ENCODE measurements around the gene RADIL.

RADIL gene

DNA sequence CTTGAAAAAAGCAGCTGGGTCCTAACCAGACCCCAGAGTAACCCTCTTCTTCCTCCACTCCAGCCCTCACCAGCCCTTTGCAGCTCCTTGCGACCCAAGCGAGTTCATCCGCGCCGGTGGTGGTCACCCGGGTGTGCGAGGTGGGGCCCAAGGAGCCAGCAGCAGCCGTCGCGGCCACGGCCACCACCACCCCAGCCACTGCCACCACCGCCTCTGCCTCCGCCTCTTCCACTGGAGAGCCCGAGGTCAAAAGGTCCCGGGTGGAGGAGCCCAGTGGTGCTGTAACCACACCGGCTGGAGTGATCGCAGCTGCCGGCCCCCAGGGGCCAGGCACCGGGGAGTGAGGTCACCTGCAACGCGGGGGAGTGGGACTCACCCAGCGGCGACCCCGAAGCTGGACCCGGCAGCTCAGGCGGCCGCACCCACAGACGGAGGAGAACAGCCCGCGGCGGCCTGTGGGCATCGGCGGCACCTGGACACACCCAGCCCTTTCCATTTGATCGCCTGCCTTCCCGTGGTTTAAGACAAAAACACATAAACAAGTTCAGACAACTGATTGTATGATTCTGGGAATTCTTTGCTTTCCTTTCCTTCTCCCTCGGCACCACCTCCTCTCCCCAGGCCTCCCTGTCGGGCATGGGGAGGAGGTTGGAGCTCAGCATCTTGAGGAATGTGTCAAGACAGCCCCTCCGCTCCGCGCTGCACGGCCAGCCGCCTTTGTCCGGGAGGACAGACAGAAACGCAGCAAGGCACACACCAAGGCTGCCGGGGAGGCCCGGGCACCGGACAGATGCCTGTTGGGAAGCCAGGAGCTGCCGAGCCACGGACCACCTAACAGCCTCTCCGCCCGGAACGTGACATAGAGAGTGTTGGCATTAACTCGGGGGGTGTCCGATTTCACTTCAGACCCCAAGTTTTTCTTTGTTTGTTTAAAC lies 121.1 kb downstream of the RADIL start:
- in situ Hi-C loops (cut with MboI; ENCODE audit: low sequenced_read_pairs), result loop anchor here (25.0 kb wide), 1 partner anchor 125 kb away; no protein-coding TSS in a partner anchor

DNA sequence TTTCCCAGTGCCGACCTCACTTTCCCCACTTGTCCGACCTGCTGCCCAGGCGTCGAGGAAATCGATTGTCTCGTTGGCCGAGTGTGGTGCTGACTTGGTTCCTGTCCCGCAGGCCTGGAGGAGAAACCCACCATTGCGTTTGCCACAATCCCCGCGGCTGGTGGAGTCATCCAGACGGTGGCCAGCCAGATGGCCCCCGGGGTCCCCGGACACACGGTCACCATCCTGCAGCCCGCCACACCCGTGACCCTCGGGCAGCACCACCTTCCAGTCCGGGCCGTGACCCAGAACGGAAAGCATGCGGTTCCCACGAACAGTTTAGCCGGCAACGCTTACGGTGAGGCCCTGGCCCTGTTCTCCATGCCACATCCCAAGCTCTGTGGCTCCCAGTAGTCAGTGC lies 122.6 kb downstream of the RADIL start:
- in situ Hi-C loops (cut with MboI; ENCODE audit: low sequenced_read_pairs), result loop anchor here (25.0 kb wide), 1 partner anchor 124 kb away; no protein-coding TSS in a partner anchor

DNA sequence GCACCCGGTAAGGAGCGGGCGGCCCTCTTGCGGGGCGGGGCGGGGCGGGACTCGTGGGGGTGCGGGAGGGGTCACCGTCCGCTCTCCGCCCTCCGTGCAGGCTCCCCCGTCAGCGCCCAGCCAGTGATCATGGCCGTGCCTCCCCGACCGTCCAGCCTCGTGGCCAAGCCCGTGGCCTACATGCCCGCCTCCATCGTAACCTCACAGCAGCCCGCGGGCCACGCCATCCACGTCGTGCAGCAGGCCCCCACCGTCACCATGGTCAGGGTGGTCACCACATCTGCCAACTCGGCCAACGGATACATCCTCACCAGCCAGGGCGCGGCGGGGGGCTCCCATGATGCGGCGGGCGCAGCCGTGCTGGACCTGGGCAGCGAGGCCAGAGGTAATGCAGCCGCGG lies 124.3 kb downstream of the RADIL start:
- in situ Hi-C loops (cut with MboI; ENCODE audit: low sequenced_read_pairs), result loop anchor here (25.0 kb wide), 1 partner anchor 122 kb away; no protein-coding TSS in a partner anchor

DNA sequence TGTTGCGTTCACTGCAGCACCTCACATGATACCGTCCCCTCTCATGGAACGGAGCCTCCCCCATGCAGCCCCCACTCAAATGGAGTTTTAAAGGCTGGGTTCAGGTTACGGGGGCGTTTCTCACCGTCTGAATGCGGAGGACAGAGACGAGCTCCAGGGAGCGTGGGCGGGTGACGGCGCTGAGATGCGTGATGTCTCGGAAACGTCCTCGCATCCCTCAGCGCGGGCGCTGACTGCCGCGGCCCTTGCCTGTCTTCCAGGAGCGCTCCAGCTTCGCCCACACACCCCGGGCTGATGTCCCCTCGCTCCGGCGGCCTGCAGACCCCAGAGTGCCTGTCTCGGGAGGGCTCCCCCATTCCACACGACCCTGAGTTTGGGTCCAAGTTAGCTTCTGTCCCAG lies 124.7 kb downstream of the RADIL start:
- in situ Hi-C loops (cut with MboI; ENCODE audit: low sequenced_read_pairs), result loop anchor here (25.0 kb wide), 1 partner anchor 121 kb away; no protein-coding TSS in a partner anchor

DNA sequence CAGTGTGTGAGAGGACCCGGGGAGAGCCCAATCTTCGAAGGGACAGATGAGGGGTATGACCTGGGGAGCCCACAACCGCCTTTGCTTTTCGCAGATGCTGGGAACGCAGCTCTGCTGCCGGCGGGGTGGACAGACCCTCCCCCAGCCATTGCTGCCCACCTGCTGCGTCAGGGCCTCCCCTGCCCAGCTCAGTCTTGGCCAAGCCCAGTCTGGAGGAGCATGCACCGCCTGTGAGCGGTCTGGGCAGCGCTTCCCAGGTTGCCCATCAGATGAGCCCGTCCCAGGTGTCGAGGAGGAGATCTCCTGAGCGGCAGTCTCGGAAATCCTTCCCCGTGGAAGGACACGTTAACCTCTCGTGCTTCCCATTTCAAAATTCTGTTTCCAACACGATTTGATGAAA lies 125.4 kb downstream of the RADIL start:
- in situ Hi-C loops (cut with MboI; ENCODE audit: low sequenced_read_pairs), result loop anchor here (25.0 kb wide), 1 partner anchor 121 kb away; no protein-coding TSS in a partner anchor

DNA sequence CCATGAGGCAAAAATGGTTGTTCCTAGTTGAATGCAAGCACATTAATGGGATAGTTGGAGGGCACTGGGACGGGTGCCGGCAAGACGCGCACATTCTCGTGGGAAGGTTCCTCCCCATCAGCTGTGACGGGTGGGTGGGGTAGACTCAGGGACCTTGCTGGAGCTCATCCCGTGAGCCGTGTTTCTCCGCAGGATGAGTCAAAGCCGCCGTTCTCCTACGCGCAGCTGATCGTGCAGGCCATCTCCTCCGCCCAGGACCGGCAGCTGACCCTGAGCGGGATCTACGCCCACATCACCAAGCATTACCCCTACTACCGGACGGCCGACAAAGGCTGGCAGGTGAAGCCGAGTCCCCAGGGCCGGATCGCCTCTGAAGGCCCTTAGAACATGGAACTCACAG lies 128.5 kb downstream of the RADIL start:
- in situ Hi-C loops (cut with MboI; ENCODE audit: low sequenced_read_pairs), result loop anchor here (25.0 kb wide), 1 partner anchor 118 kb away; no protein-coding TSS in a partner anchor

DNA sequence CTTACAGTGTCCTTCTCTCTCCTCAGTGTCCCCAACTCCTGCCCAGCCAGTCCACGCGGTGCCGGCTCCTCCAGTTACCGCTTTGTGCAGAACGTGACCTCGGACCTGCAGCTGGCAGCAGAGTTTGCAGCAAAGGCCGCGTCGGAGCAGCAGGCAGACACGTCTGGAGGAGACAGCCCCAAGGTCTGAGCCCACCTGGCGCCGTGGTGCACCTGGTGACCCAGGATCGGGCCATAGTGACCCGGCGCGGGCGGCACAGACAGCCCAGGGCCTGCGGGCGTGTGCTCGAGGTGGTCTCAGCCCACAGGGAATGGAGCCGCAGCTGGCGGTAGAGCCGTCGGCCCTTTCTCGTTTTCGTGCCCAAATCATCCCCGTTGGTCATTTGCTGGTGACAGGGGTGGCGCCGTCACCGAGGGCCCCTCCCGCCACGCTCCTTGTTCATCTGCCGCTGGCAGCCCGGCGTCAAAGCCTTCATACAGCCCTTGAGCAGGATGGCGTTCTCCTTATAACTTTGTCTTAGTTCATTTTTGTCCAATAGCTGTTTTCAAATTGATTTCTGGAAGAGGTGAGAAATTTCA lies 129.0 kb downstream of the RADIL start:
- in situ Hi-C loops (cut with MboI; ENCODE audit: low sequenced_read_pairs), result loop anchor here (25.0 kb wide), 1 partner anchor 117 kb away; no protein-coding TSS in a partner anchor

DNA sequence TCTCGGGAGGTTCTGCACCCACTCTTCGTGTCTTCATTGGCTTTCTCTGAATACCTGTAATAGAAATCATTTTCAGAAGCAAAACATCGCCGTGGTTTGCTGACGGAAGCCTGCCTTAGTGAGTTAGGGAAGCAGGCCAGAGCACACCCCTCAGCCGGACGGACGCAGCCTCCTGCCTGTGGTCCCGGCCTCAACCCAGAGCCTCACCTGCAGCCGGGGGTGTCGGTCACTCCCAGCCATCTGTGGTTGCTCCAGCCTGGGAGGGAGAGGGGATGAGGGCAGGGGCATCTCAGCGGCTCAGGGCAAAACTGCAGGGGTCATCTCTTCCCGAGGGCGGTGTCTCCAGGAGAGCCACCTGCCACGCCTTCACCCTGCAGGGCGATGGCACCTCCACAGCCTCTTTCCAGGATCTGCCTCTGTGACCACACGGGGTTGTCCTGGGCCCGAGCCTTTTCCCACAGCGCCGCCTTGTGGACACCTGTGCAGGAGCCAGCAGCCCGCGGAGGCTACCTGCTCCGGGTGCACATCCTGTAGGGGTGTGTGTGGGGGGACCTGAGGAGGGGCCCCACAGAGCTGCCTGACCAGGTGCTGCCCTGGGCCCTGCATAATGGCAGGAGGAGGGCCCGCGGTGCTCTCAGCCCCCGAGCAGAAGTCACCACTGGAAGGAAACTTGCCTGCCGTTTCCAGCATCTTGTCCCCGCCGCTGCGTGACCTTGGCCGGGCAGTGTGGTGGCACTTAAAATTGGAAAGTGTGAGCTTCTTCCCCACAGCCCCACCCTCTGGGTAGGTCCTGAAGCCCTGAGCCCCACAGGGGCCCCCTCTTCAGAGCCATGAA lies 129.7 kb downstream of the RADIL start:
- in situ Hi-C loops (cut with MboI; ENCODE audit: low sequenced_read_pairs), result loop anchor here (25.0 kb wide), 1 partner anchor 117 kb away; no protein-coding TSS in a partner anchor

DNA sequence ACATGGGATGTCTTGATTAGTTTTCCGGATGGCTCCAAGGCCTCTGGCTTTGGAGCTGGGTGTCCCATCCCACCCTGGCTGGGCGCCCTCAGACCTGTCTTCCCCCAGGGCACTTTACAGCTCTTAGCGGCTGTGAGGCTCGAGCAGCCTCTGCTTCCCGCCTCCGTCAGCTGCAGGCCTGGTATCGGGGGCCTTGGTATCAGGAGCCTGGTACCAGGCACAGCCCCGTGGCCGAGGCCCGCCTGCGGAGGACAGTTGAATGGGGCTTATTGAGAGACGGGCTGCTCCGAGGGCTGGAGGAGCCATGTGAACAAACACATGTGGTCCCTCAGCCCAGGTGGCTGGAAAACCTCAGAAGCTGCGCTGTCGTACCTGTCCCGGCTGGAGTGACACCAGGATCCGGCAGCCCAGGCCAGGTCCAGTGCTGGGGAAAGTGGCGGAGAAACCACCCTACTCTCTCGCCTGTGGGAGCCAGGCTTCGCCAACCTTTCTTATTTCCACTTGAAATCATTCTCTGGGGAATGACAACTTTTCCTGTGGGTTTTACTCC lies 132.0 kb downstream of the RADIL start:
- in situ Hi-C loops (cut with MboI; ENCODE audit: low sequenced_read_pairs), result loop anchor here (25.0 kb wide), 1 partner anchor 114 kb away; no protein-coding TSS in a partner anchor

DNA sequence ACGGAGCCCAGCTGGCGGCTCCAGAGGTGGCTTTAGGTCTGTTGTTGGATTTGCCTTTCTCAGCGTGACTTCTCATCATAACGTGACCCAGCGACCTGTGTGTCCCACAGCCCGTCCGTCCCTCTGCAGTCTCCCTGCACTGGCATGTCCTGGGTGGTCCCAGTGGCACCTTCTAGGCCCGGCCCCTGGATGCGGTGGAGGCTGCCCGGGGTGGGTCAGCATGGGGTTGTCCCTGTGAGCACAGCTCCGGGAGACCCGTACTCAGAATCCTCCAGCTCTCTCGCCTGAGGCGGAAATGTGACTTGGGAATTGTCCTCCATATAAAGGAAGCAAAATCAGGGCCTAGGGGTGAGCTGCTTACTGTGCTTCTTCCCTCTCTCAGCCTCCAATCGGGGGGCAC lies 133.7 kb downstream of the RADIL start:
- in situ Hi-C loops (cut with MboI; ENCODE audit: low sequenced_read_pairs), result loop anchor here (25.0 kb wide), 1 partner anchor 112 kb away; no protein-coding TSS in a partner anchor

DNA sequence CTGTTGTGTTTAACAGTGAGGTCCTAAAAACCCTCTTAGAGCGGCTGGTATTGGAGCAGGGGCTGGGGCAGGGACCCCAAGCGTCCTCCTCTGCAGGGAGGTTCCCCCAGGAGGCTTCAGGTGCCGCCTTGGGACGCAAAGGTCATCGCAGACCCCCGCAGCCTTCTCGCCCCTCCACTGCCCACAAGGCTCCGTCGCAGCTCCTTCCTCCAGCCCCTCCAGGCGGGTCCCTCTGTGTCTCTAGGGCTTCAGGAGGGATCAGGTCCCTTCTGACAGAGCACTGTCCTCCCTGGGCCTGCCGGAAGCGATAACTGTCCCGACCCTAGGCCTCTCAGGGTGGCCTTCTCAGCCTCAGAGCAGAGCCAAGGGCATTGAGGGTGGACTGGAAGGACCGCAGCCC lies 134.2 kb downstream of the RADIL start:
- in situ Hi-C loops (cut with MboI; ENCODE audit: low sequenced_read_pairs), result no loop called here

Measured in HL-60/S4 treated with phorbol 12-myristate 13-acetate at 8.2 ng/mL for 4 days and 3 days (cell line).